ENCODE data around the gene FUT2.
"Not testable (repeated sequence)": the region's sequence is repeated elsewhere in the genome, so short reads cannot be mapped to it uniquely, and the experiment has no call there.

FUT2 gene

DNA sequence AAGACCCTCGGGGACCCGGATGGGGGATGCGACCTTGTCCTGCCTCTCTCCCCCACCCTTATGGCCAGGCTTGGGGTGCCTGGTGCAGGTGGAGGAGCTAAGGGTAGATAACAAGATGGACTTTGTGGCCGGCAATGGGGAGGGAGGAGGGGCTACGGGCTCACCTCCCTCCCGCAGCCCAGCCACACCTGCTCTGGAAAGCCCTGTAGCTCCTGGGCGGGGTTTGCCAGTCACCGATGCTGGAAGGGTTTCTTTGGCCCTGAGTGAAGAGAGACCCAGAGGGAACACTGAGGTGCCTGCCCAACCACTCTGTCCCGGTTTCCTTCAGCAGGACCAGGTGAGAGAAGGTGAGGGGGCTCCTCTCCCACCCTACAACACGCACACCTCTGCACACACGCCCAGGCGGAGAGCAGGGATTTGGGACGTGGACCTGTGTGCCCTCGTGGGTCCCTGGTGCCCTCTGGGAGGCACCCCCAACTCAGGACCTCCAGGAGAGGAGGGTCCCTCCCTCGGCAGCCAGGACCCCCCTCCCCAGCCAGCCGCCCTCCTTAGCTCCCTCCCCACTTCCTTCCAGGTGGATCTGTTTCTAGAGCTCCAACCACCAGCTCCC lies at the start of gene FUT2:
Gene FUT2, plus strand, starts transcription at position 229 of the 610 bp plus-strand sequence. CDS start 6,986 bp downstream, outside the sequence.
- DNase-seq (ENCODE audit: low read depth): no peak

DNA sequence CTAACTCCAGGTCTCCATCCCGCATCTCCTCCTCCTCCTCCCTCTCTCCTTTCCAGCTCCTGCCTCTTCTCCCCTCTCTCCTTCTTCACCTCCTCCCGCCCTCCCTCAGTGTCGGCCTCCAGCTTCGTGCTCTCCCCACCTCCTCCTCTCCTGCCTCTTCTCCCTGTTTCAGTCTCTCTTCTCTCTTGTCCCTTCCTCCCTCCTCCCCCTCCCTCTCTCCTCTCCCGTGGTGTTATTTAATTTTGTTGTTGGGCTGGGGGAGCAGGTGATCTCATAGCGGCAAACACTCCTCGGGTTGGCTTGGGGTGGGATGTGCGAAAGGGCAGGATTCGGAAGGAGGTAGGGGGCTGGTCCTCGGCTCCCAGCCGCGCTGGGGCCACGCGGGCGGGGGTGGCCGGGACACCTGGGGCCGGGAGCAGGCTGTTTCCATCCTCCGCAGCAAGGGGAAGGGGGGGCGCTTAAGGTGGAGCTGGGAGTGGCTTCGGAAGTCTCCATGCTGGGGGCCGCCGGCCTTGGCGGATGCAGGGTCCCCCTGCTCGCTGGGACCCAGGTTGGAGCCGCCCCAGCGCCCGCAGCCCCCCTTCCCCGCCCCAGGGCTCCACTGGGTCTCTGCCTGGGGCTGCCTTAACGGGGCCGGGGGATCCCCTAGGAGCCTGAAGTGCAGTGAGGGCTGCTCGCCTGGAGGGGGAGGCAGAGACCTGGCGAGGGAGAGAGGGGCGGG lies 49.6 kb upstream of the FUT2 start, which contains the start of gene CA11:
Gene CA11, minus strand, starts transcription at position 187 of the 721 bp plus-strand sequence. CDS start 555 bp downstream, outside the sequence.
- DNase-seq (ENCODE audit: low read depth): peak; percentile 83

- no peak for DNase-seq (ENCODE audit: low read depth)
Observed at GRCh38 chr19:48646722-48647216, 49.0 kb upstream of the FUT2 start.

- DNase-seq (ENCODE audit: low read depth): no peak
Observed at GRCh38 chr19:48648134-48648533, 47.6 kb upstream of the FUT2 start.

GRCh38 chr19:48650974-48651682 lies 44.6 kb upstream of the FUT2 start:
- DNase-seq (ENCODE audit: low read depth): no peak

DNA sequence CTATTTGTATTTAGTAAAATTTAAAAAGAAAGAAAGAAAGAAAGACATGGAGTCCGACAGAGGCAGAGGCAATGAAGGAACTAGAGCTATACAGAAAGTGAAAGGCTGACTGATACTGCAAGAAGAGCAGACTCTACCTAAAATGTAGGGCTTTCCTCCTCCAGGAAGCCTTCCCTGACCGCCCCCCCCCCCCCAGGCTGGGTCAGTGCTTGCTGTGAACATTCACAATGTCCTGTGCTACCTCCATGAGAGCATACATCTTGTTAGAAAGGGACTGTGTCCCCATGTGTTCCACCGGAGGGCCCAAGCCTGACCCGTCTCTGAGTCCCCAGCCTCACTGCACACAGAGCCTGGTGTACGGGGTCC lies 44.1 kb upstream of the FUT2 start:
- no peak for DNase-seq (ENCODE audit: low read depth)

DNA sequence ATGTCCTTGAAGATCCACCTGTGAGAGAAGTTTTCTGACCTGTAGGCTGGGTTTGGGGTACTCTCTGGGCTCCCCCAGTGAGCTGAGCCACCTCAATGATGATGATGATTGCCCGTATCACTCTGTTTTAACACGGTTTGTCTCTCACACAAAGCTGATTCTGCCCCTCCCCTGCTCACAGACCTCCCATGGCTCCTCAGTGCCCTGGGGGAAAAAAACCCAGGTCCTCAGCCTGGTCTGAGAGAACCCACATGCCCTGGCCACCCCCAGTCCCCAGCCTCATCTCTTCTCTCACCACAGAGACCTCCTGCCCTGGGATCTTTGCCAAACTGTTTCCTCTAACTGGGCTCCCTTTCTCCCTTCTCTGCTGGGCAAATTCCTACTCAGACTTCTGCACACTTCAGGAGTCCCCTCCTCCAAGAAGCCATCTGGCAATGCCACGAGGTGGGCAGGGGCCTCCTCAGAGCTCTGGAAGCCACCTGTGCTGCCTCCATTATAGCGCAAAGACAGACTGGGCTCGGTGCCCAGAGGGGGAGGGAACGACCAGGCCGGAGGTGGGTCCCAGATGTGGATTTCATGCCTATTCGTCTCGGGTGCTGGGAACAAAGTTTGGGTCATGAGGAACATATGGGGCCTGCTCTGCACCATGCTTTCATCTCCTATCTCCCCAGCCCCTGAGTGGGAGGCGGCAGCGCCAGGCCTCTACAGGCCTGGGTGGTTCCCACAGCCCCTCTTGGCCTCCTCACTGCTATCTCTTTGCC lies 41.3 kb upstream of the FUT2 start:
- DNase-seq (ENCODE audit: low read depth): no peak

DNA sequence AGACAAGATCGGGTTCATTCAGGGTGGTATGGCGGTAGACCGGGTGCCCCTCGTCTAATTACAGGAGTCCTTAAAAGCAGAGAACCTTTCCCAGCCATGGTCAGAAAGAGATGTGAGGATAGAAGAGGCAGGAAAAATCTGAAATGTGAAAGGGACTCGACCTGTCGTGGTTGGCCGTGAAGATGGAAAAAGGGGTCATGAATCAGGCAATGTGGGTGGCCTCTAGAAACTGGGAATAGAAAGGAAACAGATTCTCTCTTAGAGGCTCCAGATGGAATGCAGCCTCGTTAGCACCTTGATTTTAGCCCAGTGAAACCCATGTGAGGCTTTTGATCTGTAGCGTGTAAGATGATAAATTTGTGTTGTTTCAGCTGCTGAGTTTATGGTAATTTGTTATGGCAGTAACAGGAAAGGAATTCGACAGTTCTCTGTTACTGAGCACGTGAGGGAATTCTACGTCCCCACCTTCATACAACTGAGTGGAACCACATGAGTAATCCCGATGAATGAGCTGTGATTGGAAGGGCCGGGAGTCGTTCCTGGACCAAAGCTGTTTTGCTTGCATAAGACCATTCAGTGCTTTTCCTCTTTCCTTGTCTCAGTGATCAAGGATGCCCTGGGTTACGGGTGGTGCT lies 38.8 kb upstream of the FUT2 start:
- DNase-seq (ENCODE audit: low read depth): no peak

- DNase-seq (ENCODE audit: low read depth): not testable (repeated sequence)
Observed at GRCh38 chr19:48657828-48658227, 37.9 kb upstream of the FUT2 start.

DNA sequence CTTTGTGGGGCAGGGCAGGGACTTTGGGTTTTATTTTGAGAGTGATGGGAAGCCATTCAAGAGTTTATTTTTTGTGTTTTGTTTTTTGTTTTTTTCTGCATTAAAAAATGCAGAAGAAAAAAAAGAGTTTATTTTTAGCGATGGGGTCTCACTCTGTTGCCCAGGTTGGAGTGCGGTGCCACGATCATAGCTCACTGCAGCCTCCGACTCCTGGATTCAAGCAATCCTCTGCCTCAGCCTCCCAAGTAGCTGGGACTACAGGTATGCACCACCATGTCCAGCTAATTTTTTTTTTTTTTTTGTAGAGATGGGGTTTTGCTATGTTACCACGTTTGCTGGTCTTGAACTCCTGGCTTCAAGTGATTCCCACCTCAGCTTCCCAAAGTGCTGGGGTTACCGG lies 37.3 kb upstream of the FUT2 start:
- no peak for DNase-seq (ENCODE audit: low read depth)

DNA sequence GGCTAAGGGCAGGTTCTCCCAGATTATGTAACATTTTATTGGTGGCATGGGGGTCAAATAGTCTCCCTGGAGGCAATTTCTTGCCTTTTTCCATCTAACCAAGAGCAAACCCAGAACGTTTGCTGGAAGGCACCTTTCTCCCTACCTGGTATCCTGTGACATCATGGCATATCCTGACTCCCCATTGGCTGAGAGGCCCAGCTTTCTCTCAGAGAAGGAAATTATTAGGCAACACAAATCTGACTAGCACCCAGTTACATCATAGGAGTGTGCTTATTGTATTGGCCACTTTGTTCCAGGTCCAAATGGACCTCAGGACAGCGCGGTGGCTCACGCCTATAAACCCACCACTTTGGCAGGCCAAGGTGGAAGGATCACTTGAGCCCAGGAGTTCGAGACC lies 36.0 kb upstream of the FUT2 start:
- DNase-seq (ENCODE audit: low read depth): no peak

GRCh38 chr19:48660852-48661710 lies 34.7 kb upstream of the FUT2 start:
- DNase-seq (ENCODE audit: low read depth): peak; percentile 74

DNA sequence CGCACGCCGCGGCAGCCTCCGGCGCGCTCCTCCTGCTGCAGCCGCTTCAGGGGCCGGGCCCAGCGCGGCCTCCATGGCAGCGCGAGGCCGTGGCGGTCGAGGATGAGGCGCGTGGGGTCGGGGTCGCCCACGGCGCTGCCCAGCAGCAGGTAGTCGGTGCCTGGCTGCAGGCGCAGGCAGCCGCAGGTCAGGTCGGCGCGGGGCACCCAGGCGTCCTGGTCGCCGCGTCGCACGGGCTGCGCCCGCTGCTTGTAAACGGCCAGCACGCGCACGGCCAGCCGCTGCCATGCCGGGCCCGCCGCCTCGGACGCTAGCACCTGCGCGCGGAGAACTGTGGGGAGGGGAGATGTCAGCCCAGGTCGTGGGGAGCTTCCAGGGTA lies 34.1 kb upstream of the FUT2 start:
- DNase-seq (ENCODE audit: low read depth): no peak

GRCh38 chr19:48663667-48664066 lies 32.1 kb upstream of the FUT2 start:
- DNase-seq (ENCODE audit: low read depth): no peak

DNA sequence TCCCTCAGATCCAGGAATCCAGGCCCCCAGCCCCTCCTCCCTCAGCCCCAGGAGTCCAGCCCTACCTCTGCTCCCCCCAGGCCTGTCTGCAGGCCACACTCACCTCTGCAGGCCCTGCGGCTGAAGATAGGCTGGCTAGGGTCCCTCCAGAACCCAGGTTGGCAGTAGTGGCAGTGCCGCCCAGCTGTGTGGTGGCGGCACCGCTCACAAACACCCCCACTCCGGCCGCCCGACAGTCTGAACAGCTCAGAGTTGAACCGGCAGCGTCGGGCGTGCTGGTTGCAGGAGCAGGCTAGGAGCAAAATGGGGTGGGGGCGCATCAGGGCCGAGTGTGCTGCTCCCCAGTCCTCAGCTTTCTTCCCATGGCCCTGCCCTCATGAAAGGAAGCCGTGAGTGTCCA lies 31.3 kb upstream of the FUT2 start:
- no peak for DNase-seq (ENCODE audit: low read depth)

DNA sequence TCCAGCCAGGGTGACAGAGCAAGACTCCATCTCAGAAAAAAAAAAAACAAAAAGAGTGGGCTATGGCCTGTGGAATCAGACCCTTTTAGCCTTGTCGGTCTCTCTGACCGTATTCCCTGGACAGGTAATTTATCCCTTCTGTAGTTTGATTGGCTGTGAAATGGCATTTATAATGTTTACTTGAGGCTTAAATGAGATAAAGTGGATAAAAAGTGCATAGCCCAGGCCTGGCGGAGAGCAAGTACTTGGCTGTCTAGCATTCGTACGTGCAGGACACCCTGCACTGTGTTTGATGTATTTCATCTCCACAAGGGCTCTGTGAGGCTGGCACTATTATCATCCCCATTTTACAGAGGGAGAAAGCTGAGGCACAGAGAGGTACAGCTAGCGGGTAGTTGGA lies 30.0 kb upstream of the FUT2 start:
- DNase-seq (ENCODE audit: low read depth): no peak

- no peak for DNase-seq (ENCODE audit: low read depth)
Observed at GRCh38 chr19:48668332-48668731, 27.4 kb upstream of the FUT2 start.

- DNase-seq (ENCODE audit: low read depth): no peak
Observed at GRCh38 chr19:48668761-48669160, 27.0 kb upstream of the FUT2 start.

DNA sequence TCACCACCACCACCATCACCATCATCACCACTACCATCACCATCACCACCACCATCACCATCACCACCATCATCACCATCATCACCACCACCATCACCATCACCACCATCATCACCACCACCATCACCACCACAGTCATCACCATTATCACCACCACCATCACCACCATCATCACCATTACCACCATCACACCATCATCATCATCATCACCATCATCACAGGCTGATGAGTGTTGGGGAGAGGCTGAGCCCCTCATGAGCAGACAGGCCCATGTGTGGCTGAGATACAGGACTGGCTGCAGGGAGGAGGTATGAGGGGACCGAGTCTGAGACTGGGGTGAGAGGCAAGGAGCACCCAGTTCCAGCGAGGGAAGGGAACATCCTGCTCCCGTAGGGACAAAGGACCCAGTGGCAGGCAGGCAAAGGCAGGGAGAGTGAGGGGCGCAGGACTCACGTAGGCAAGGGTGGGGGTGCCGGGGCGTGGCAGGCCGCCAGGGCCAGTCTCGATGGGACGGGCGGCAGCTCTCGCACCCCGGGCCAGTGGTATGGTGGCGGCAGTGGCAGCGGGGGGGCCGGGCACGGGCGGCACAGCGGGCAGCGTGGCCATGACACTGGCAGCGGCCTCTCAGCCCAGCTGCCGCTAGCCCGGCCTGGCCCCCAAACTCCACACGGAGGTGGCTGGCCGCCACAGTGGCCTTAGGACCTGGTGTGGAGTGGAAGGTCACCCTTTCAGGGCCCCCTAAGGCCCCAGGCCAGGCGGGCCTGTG lies 25.7 kb upstream of the FUT2 start:
- no peak for DNase-seq (ENCODE audit: low read depth)
